A549 (cell line): ENCODE results near the gene TMEM79. TPM values are rescaled to one million over a fixed set of nuclear protein-coding genes. Genes with fewer than 3 reads are reported as not detected.

Source experiments
- ATAC-seq, 2 experiments: fragments of 200-7000 bp in 1 of 2; fragments of >200 bp in 1 of 2; cut with Nextera tagmentation in 1 of 2; cut with Tn5 transposase in 1 of 2; 3 replicates each; pipeline versions ENCODE4 v1.8.0 to v1.9.1; 2018 to 2020; ENCODE audit warnings: mild to moderate bottlenecking in 1 of 2, moderate library complexity in 1 of 2
- CTCF ChIA-PET: fragments of 300-600 bp; sonication (Branson Sonifier 250); formaldehyde crosslinking; extraction: SDS; loops from one replicate; lab custom pipeline; 2021; ENCODE audit warnings: antibody characterized with exemption, inconsistent platforms; lab: Yijun Ruan, JAX
- POLR2A ChIA-PET: fragments of 350-600 bp; formaldehyde crosslinking; extraction: SDS; loops from one replicate; lab custom pipeline; 2021; ENCODE audit warnings: antibody characterized with exemption, inconsistent platforms; lab: Yijun Ruan, JAX
- DNase-seq, 2 experiments: peaks; one replicate each; pipeline versions ENCODE4 v3.0.0 to v3.0.0-alpha.2; 2011 to 2016; ENCODE audit warnings: low read depth in 1 of 2, low spot score in 1 of 2
- FAIRE-seq: peaks from 2 replicates; lab custom pipeline; 2011; peaks lifted over from hg19 to GRCh38; lab: Jason Lieb, UNC
- H3K27ac ChIP-seq, 2 experiments: fragments of >200 bp; sonication (Bioruptor Twin); formaldehyde crosslinking; 3 replicates each; pipeline ENCODE4 v1.5.1; 2016 to 2017
- H3K4me1 ChIP-seq: fragments of >200 bp; sonication (Bioruptor Twin); formaldehyde crosslinking; 3 replicates; pipeline ENCODE4 v1.6.1; 2016
- H3K4me2 ChIP-seq: fragments of >200 bp; sonication (Bioruptor Twin); formaldehyde crosslinking; 3 replicates; pipeline ENCODE4 v1.6.1; 2016
- H3K4me3 ChIP-seq: fragments of >200 bp; sonication (Bioruptor Twin); formaldehyde crosslinking; 3 replicates; pipeline ENCODE4 v1.5.1; 2016
- H3K9me3 ChIP-seq: fragments of >200 bp; sonication (Bioruptor Twin); formaldehyde crosslinking; 3 replicates; pipeline ENCODE4 v1.6.1; 2016
- BHLHE40 ChIP-seq: IDR thresholded peaks from 2 replicates; pipeline ENCODE4 v1.6.1; 2012; ENCODE audit warnings: low read depth, low read length, inconsistent platforms
- CBX2 ChIP-seq: fragments of 200-600 bp; sonication (generic); IDR thresholded peaks from 2 replicates; pipeline ENCODE4 v1.6.1; 2016; ENCODE audit warnings: low read depth, mild to moderate bottlenecking, borderline replicate concordance
- CBX8 ChIP-seq: fragments of 200-600 bp; sonication (generic); IDR thresholded peaks from 2 replicates; pipeline ENCODE4 v1.6.1; 2016
- CEBPB ChIP-seq, 2 experiments: fragments of >200 bp in 1 of 2; sonication (Bioruptor Twin) in 1 of 2; formaldehyde crosslinking in 1 of 2; IDR thresholded peaks; 2 replicates each; pipeline ENCODE4 v1.6.1; 2012 to 2016
- CTCF ChIP-seq: fragments of >200 bp; sonication (Bioruptor Twin); formaldehyde crosslinking; IDR thresholded peaks from 3 replicates; pipeline ENCODE4 v1.5.1; 2016
- FOSL2 ChIP-seq, 2 experiments: fragments of 450-650 bp in 1 of 2; fragments of >200 bp in 1 of 2; sonication (Bioruptor Twin) in 1 of 2; formaldehyde crosslinking; IDR thresholded peaks; 2 replicates each; pipeline versions ENCODE4 v1.5.0 to v1.6.1; 2016 to 2020; ENCODE audit warnings: mild to moderate bottlenecking in 1 of 2, moderate library complexity in 1 of 2
- GATA3 ChIP-seq: IDR thresholded peaks from 2 replicates; pipeline ENCODE4 v1.6.1; 2012; ENCODE audit warnings: borderline replicate concordance
- HOXB5 ChIP-seq: fragments of 250-450 bp; sonication (Bioruptor Pico); IDR thresholded peaks from 2 replicates; pipeline ENCODE4 v1.5.0; 2020; ENCODE audit warnings: mild to moderate bottlenecking, moderate library complexity
- JUN ChIP-seq, 2 experiments: fragments of >200 bp; sonication (Bioruptor Twin); formaldehyde crosslinking; IDR thresholded peaks; 2 replicates in 1 of 2; 3 replicates in 1 of 2; pipeline ENCODE4 v1.6.1; 2016 to 2017
- MAFK ChIP-seq: fragments of 450-650 bp; IDR thresholded peaks from 2 replicates; pipeline ENCODE4 v1.6.1; 2014; ENCODE audit not compliant: partially characterized antibody
- MAX ChIP-seq: IDR thresholded peaks from 2 replicates; pipeline ENCODE4 v1.6.1; 2012
- PBX3 ChIP-seq: IDR thresholded peaks from 2 replicates; pipeline ENCODE4 v1.6.1; 2012
- PHF8 ChIP-seq: fragments of 200-600 bp; sonication (generic); IDR thresholded peaks from 2 replicates; pipeline ENCODE4 v1.6.1; 2016; ENCODE audit warnings: low read depth, mild to moderate bottlenecking, antibody characterized with exemption, moderate library complexity, borderline replicate concordance
- RAD21 ChIP-seq, 2 experiments: fragments of >200 bp in 1 of 2; sonication (Bioruptor Twin) in 1 of 2; formaldehyde crosslinking in 1 of 2; IDR thresholded peaks in 1 of 2; conservative IDR thresholded peaks in 1 of 2; 2 replicates in 1 of 2; 3 replicates in 1 of 2; pipeline ENCODE4 v1.6.1; 2012 to 2018; ENCODE audit warnings: inconsistent platforms in 1 of 2
- RARB ChIP-seq: fragments of 250-450 bp; sonication (Bioruptor Pico); IDR thresholded peaks from 2 replicates; pipeline ENCODE4 v1.8.0; 2021; ENCODE audit warnings: mild to moderate bottlenecking, moderate library complexity
- SREBF2 ChIP-seq: fragments of 450-650 bp; IDR thresholded peaks from 2 replicates; pipeline ENCODE4 v1.6.1; 2014; ENCODE audit warnings: mild to moderate bottlenecking, moderate library complexity
- TP53 ChIP-seq: fragments of 250-450 bp; sonication (Bioruptor Pico); IDR thresholded peaks from 2 replicates; pipeline ENCODE4 v1.5.0; 2021; ENCODE audit warnings: mild to moderate bottlenecking, moderate library complexity
- ZC3H11A ChIP-seq: fragments of 450-650 bp; IDR thresholded peaks from 2 replicates; pipeline ENCODE4 v1.6.1; 2014; ENCODE audit warnings: antibody characterized with exemption, mild to moderate bottlenecking
- ZFP36 ChIP-seq: fragments of 450-650 bp; IDR thresholded peaks from 2 replicates; pipeline ENCODE4 v1.6.1; 2014; ENCODE audit warnings: borderline replicate concordance; ENCODE audit not compliant: partially characterized antibody
- ZNF302 ChIP-seq: fragments of 250-450 bp; sonication (Bioruptor Pico); IDR thresholded peaks from 2 replicates; pipeline ENCODE4 v1.9.0; 2021; ENCODE audit warnings: inconsistent platforms, mild to moderate bottlenecking, moderate library complexity
- WGBS: methylation state at CpG from one replicate; pipeline ENCODE4 v1.1.6; 2017; ENCODE audit errors: missing lambda C conversion rate; 5-methylcytosine and 5-hydroxymethylcytosine counted together
- polyA plus RNA-seq, 4 experiments: library from polyadenylated mRNA; depleted of rRNA in 3 of 4; stranded (reverse); fragments of >200 nt; fragmentation: RNase III in 1 of 4; extraction: RNeasy Plus Mini Kit Qiagen cat#74134 plus additional on column Dnase treatment in 1 of 4; gene quantifications; 2 replicates in 3 of 4; 3 replicates in 1 of 4; pipeline ENCODE4 v1.2.3, GENCODE V29; 2011 to 2017

The TMEM79 gene
- polyA plus RNA-seq, 2 of the 4 experiments (the other 2 are of a cell fraction), result 6.3 to 7.2 TPM

GRCh38 chr1:156242738-156243137, 41.4 kb upstream of the TMEM79 start:
- POLR2A ChIA-PET, result interaction anchor here (0.6 kb wide), 1 partner anchor 190 kb away, joined by 3 read pairs; no protein-coding TSS in a partner anchor
- DNase-seq, result no peak
- no peak for FAIRE-seq
- CTCF ChIA-PET, result interaction anchor here (2.1 to 2.2 kb wide), 3 partner anchors 10 to 152 kb away, joined by 5 to 6 read pairs (median 6); no protein-coding TSS in a partner anchor
- 77% methylated on average over 9 of the region's 10 CpGs for WGBS
- Histone ChIP-seq H3K9me3 (no peaks in the 10 kb centered on the region), H3K4me3 (no peak overlapping the region), H3K4me2 (no peak overlapping the region), H3K27ac (no peak overlapping the region), H3K4me1 (peaks cover 10% of the 10 kb centered on the region)
- peak in 1 of 2 experiments; percentile 1; a peak in 2 of 6 replicates for ATAC-seq
- no peak for TF ChIP-seq MAX
- no peak for TF ChIP-seq BHLHE40
- no peak for TF ChIP-seq ZC3H11A
- no peak for TF ChIP-seq GATA3
- no peak for TF ChIP-seq CEBPB (IDR thresholded peaks at IDR 0.05)

- no peak overlapping the region for H3K4me3 ChIP-seq
- no peak overlapping the region for H3K27ac ChIP-seq
- no peaks in the 10 kb centered on the region for H3K9me3 ChIP-seq
- DNase-seq (no peak), FAIRE-seq (no peak), ATAC-seq (peak; percentile 3 to 6; a peak in 3 of 6 replicates)
- CTCF ChIA-PET, result interaction anchor here (0.5 to 1.3 kb wide), 2 partner anchors 147 to 371 kb away, joined by 3 read pairs; no protein-coding TSS in a partner anchor
- no CpG with 5 or more reads among the region's 2 CpGs for WGBS
- POLR2A ChIA-PET, result no interaction called here
- no peak overlapping the region for H3K4me2 ChIP-seq
- peaks cover 12% of the 10 kb centered on the region for H3K4me1 ChIP-seq
- TF ChIP-seq BHLHE40, result no peak
- peak in 1 of 2 experiments; percentile 22; a peak in 1 of 5 replicates for TF ChIP-seq JUN (IDR thresholded peaks at IDR 0.05)
These were observed 40.0 kb upstream of the TMEM79 start for GRCh38 chr1:156244126-156244525.

- Histone ChIP-seq H3K4me3 (no peak overlapping the region), H3K4me1 (peaks cover 12% of the 10 kb centered on the region), H3K9me3 (no peaks in the 10 kb centered on the region), H3K4me2 (no peak overlapping the region), H3K27ac (no peak overlapping the region)
- 91% methylated on average over 15 of the region's 17 CpGs for WGBS
- FAIRE-seq (no peak), DNase-seq (no peak), ATAC-seq (no peak)
- ChIA-PET POLR2A (no interaction called here), CTCF (interaction anchor here (1.2 to 1.4 kb wide), 3 partner anchors 48 to 148 kb away, joined by 3 to 5 read pairs (median 3); no protein-coding TSS in a partner anchor)
- TF ChIP-seq RARB (no peak), FOSL2 (IDR thresholded peaks at IDR 0.05) (no peak), FOSL2 (CRISPR knock-in tag; IDR thresholded peaks at IDR 0.05) (no peak), MAX (no peak), CBX2 (no peak), SREBF2 (no peak), CBX8 (no peak), RAD21 (conservative IDR thresholded peaks at IDR 0.05 in 1 of 2, IDR thresholded peaks at IDR 0.05 in 1 of 2) (no peak)
These were observed 39.4 kb upstream of the TMEM79 start for GRCh38 chr1:156244712-156245111.

- ATAC-seq, result no peak
- no peak for DNase-seq
- ChIA-PET POLR2A (no interaction called here), CTCF (interaction anchor here (0.7 to 1.7 kb wide), 8 partner anchors 8 to 149 kb away, joined by 3 to 5 read pairs (median 3); partner anchors contain the start of gene PMF1)
- H3K9me3 ChIP-seq, result no peaks in the 10 kb centered on the region
- FAIRE-seq, result no peak
- no peak overlapping the region for H3K27ac ChIP-seq
- H3K4me2 ChIP-seq, result no peak overlapping the region
- WGBS, result 94% methylated on average over 57 of the region's 69 CpGs
- H3K4me3 ChIP-seq, result no peak overlapping the region
- H3K4me1 ChIP-seq, result peaks cover 12% of the 10 kb centered on the region
- TF ChIP-seq RARB (no peak), TP53 (CRISPR knock-in tag) (no peak), ZFP36 (no peak), PHF8 (no peak), PBX3 (no peak), ZNF302 (CRISPR knock-in tag) (no peak), HOXB5 (CRISPR knock-in tag) (no peak), MAFK (no peak), CBX2 (no peak), CTCF (no peak)
These were observed 38.5 kb upstream of the TMEM79 start for GRCh38 chr1:156245451-156246232.
